GM18909 (cell line): ENCODE measurements around the gene PNPO.

Experiments used
- ATAC-seq: cut with Tn5 transposase; IDR thresholded peaks from one replicate; pipeline ENCODE4 v1.9.1; 2021; ENCODE audit warnings: mild to moderate bottlenecking; ENCODE audit not compliant: unreplicated experiment, poor library complexity

Gene PNPO

GRCh38 chr17:47994724-47995123 is 53.4 kb downstream of the PNPO start:
- no peak for ATAC-seq

- ATAC-seq: no peak
Measured at GRCh38 chr17:47995241-47995935, 54.0 kb downstream of the PNPO start.

DNA sequence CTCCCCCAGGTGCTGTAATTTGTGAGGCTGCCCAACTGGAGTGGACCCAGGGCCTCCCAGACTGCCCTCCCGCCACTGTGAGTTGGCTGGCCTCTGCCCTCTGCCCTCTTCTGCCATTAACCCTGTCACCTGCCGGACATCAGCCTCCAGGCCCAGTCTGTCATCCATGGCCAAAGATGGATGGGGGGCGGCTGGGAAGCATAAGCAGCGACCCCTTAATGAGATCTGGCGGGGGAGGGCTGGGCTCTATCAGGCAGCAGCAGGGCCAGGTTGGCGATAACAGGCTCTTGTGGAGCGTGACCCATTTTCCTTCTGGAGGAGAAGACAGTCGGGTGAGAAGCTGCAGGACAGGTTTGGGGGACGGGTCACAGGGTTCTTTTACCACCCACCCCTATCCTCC is 54.8 kb downstream of the PNPO start:
- ATAC-seq: no peak

DNA sequence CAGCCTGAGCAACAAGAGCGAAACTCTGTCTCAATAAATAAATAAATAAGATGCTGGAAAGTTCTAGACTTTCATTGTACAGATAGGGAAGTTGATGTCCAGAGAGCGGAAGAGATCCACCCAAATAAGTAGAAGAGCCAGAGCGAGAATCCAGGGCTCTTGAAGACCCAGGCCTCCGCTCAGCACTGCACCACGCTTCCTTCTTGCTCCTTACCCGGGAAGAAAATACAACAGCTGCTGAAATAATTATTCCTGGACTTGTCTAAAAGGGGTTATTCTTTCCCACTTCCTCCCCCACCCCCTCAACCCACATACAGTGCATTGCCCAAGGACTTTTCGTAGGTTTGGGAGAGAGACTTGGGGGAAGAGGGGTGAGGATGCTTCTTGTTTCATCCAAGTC is 56.2 kb downstream of the PNPO start:
- ATAC-seq: no peak

- no peak for ATAC-seq
Measured at GRCh38 chr17:47998044-47998443, 56.7 kb downstream of the PNPO start.
